GM19395 (cell line): ENCODE data around the gene TOX3.

Experiments
- ATAC-seq: cut with Tn5 transposase; IDR thresholded peaks from one replicate; pipeline ENCODE4 v1.9.1; 2021; ENCODE audit warnings: mild to moderate bottlenecking, moderate library complexity; ENCODE audit not compliant: unreplicated experiment

TOX3 gene

GRCh38 chr16:52494621-52495020, 52.3 kb downstream of the TOX3 start:
- no peak for ATAC-seq

- no peak for ATAC-seq
Measured at GRCh38 chr16:52494145-52494544, 52.8 kb downstream of the TOX3 start.

GRCh38 chr16:52492789-52493357, 54.1 kb downstream of the TOX3 start:
- ATAC-seq: peak; percentile 74

GRCh38 chr16:52491216-52491615, 55.7 kb downstream of the TOX3 start:
- no peak for ATAC-seq

- ATAC-seq: no peak
Measured at GRCh38 chr16:52489894-52490293, 57.0 kb downstream of the TOX3 start.

GRCh38 chr16:52488837-52489289, 58.1 kb downstream of the TOX3 start:
- ATAC-seq: no peak

- ATAC-seq: no peak
Measured at GRCh38 chr16:52487849-52488457, 59.0 kb downstream of the TOX3 start.

- ATAC-seq: no peak
Measured at GRCh38 chr16:52480237-52480636, 66.7 kb downstream of the TOX3 start.

GRCh38 chr16:52476111-52476510, 70.8 kb downstream of the TOX3 start:
- no peak for ATAC-seq

- ATAC-seq: no peak
Measured at GRCh38 chr16:52474679-52475078, 72.3 kb downstream of the TOX3 start.

GRCh38 chr16:52473096-52473495, 73.8 kb downstream of the TOX3 start:
- ATAC-seq: no peak

GRCh38 chr16:52471650-52472370, 75.1 kb downstream of the TOX3 start:
- no peak for ATAC-seq

- no peak for ATAC-seq
Measured at GRCh38 chr16:52470585-52470984, 76.4 kb downstream of the TOX3 start.

- ATAC-seq: no peak
Measured at GRCh38 chr16:52469775-52470174, 77.2 kb downstream of the TOX3 start.

- no peak for ATAC-seq
Measured at GRCh38 chr16:52469091-52469490, 77.9 kb downstream of the TOX3 start.

- no peak for ATAC-seq
Measured at GRCh38 chr16:52467753-52468152, 79.2 kb downstream of the TOX3 start.

- ATAC-seq: no peak
Measured at GRCh38 chr16:52466994-52467393, 79.9 kb downstream of the TOX3 start.

GRCh38 chr16:52465711-52466267, 81.2 kb downstream of the TOX3 start:
- ATAC-seq: no peak

GRCh38 chr16:52463904-52464303, 83.0 kb downstream of the TOX3 start:
- ATAC-seq: no peak

- ATAC-seq: no peak
Measured at GRCh38 chr16:52462816-52463215, 84.1 kb downstream of the TOX3 start.

- ATAC-seq: no peak
Measured at GRCh38 chr16:52460639-52461178, 86.2 kb downstream of the TOX3 start.

- ATAC-seq: no peak
Measured at GRCh38 chr16:52456368-52456767, 90.6 kb downstream of the TOX3 start.
